Keratinocyte (primary cell): Measurements from ENCODE around the gene TRIB2.

Experiments
- EZH2 ChIP-seq: IDR thresholded peaks from one replicate; pipeline ENCODE4 v1.6.1; 2012; ENCODE audit warnings: inconsistent platforms, mild to moderate bottlenecking, low read length, moderate library complexity
- TF ChIP-seq, protein P1 (sequence below), 3 experiments: IDR thresholded peaks in 1 of 3; conservative IDR thresholded peaks in 1 of 3; optimal IDR thresholded peaks in 1 of 3; 2 replicates in 2 of 3; 3 replicates in 1 of 3; pipeline versions ENCODE3 to v1.5.1; 2011; ENCODE audit warnings: low read length in 3 of 3, mild to moderate bottlenecking in 3 of 3, moderate library complexity in 2 of 3, control low read depth in 1 of 3, inconsistent platforms in 1 of 3; ENCODE audit not compliant: insufficient read depth in 2 of 3; ENCODE audit errors: extremely low read depth in 1 of 3

DNA sequence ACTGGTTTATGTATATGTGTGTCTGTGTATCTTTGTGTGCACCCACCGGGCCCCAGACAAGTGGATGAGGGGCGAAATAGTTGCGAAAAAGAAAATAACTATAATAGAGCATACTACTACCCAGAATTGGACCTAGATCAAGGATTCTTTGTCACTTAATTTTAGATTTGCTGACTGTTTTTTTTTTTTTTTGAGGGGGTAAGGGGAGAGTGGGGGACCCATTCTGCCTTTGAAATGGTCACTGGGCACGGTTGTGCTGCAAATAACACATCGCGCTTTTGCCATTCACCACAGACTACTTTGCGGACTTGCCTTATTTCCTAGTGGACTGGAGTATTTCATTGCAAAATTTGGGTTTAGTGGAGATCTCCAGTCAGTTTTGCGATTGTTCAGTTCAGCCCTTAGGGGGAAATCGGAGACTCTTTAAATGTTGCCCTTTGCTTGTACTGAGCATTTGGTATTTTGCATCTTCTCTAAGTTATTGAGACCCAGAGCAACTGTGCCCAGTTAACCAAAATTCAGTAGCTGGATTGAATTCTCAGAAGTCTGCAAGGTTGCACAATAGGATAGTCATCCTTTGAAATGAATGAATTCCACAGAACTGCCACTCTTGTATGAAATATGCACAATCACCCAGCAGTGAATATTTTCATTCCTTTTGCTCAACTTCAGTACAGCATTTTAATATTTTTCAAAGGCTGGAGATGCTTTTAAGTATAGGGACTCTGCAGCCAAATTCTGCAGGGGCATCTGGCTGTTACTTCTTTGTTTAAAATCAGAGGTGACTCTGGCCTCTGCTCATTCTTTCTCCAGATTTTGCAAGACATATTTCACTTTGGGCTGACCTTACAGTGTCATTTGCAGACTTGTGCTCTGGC lies 2.9 kb downstream of the TRIB2 start:
- TF ChIP-seq EZH2, result no peak
- TF ChIP-seq, protein P1, sequence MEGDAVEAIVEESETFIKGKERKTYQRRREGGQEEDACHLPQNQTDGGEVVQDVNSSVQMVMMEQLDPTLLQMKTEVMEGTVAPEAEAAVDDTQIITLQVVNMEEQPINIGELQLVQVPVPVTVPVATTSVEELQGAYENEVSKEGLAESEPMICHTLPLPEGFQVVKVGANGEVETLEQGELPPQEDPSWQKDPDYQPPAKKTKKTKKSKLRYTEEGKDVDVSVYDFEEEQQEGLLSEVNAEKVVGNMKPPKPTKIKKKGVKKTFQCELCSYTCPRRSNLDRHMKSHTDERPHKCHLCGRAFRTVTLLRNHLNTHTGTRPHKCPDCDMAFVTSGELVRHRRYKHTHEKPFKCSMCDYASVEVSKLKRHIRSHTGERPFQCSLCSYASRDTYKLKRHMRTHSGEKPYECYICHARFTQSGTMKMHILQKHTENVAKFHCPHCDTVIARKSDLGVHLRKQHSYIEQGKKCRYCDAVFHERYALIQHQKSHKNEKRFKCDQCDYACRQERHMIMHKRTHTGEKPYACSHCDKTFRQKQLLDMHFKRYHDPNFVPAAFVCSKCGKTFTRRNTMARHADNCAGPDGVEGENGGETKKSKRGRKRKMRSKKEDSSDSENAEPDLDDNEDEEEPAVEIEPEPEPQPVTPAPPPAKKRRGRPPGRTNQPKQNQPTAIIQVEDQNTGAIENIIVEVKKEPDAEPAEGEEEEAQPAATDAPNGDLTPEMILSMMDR (optimal IDR thresholded peaks at IDR 0.05 in 1 of 3, IDR thresholded peaks at IDR 0.05 in 1 of 3, conservative IDR thresholded peaks at IDR 0.05 in 1 of 3; ENCODE audit: extremely low read depth in 1 of 3, insufficient read depth in 2 of 3, low read length in 3 of 3), result no peak
